HEK293 (cell line): ENCODE data around the gene KCNJ11.

Experiments
- CTCF ChIA-PET: fragments of 350-600 bp; formaldehyde crosslinking; extraction: SDS; loops from one replicate; lab custom pipeline; 2021; ENCODE audit warnings: antibody characterized with exemption; lab: Yijun Ruan, JAX
- POLR2A ChIA-PET: fragments of 300-600 bp; formaldehyde crosslinking; extraction: SDS; loops from one replicate; lab custom pipeline; 2020; ENCODE audit warnings: antibody characterized with exemption, inconsistent platforms; lab: Yijun Ruan, JAX
- H3K27ac ChIP-seq: fragments of 200-500 bp; sonication (Bioruptor generic); 2 replicates; pipeline ENCODE4 v1.5.1; 2014; ENCODE audit warnings: low read depth, low read length, control low read depth, inconsistent platforms; ENCODE audit errors: extremely low read depth
- H3K36me3 ChIP-seq, 2 experiments: fragments of 200-500 bp in 1 of 2; sonication (Bioruptor generic) in 1 of 2; 1 replicate in 1 of 2; 2 replicates in 1 of 2; pipeline ENCODE4 v1.5.1; 2014 to 2017; ENCODE audit warnings: inconsistent platforms in 2 of 2, low read length in 2 of 2; ENCODE audit not compliant: control insufficient read depth in 2 of 2, insufficient read depth in 1 of 2
- H3K4me1 ChIP-seq: fragments of 200-500 bp; sonication (Bioruptor generic); 2 replicates; pipeline ENCODE4 v1.5.1; 2014; ENCODE audit warnings: mild to moderate bottlenecking, low read length, inconsistent platforms; ENCODE audit not compliant: control insufficient read depth, insufficient read depth
- H3K4me3 ChIP-seq: 2 replicates; pipeline ENCODE4 v1.5.1; 2011; ENCODE audit warnings: low read depth, mild to moderate bottlenecking, control low read depth, low read length, moderate library complexity
- H3K9me3 ChIP-seq: fragments of 200-500 bp; sonication (Bioruptor generic); 2 replicates; pipeline ENCODE4 v1.5.1; 2014; ENCODE audit warnings: low read depth, low read length, inconsistent platforms; ENCODE audit not compliant: control insufficient read depth, insufficient read depth
- BCL11A ChIP-seq: fragments of 450-650 bp; formaldehyde crosslinking; IDR thresholded peaks from 2 replicates; pipeline ENCODE4 v1.5.1; 2016; ENCODE audit warnings: low read depth, missing biosample characterization, missing genetic modification characterization
- BCL11B ChIP-seq: fragments of 450-650 bp; formaldehyde crosslinking; IDR thresholded peaks from 2 replicates; pipeline ENCODE4 v1.5.1; 2016; ENCODE audit warnings: low read depth, missing biosample characterization, missing genetic modification characterization
- BCL6B ChIP-seq: fragments of 450-650 bp; formaldehyde crosslinking; IDR thresholded peaks from 2 replicates; pipeline ENCODE4 v1.5.1; 2017; ENCODE audit warnings: missing biosample characterization, missing genetic modification characterization
- GLIS2 ChIP-seq: fragments of 450-650 bp; formaldehyde crosslinking; IDR thresholded peaks from 2 replicates; pipeline ENCODE4 v1.5.1; 2016; ENCODE audit warnings: missing biosample characterization, missing genetic modification characterization
- HIC1 ChIP-seq: fragments of 450-650 bp; formaldehyde crosslinking; IDR thresholded peaks from 2 replicates; pipeline ENCODE4 v1.5.1; 2016; ENCODE audit warnings: missing biosample characterization, missing genetic modification characterization
- INSM2 ChIP-seq: fragments of 450-650 bp; formaldehyde crosslinking; IDR thresholded peaks from 2 replicates; pipeline ENCODE4 v1.5.1; 2016; ENCODE audit warnings: missing biosample characterization, missing genetic modification characterization
- KLF1 ChIP-seq: fragments of 450-650 bp; formaldehyde crosslinking; IDR thresholded peaks from 2 replicates; pipeline ENCODE4 v1.5.1; 2016; ENCODE audit warnings: missing biosample characterization, missing genetic modification characterization
- KLF7 ChIP-seq: fragments of 450-650 bp; formaldehyde crosslinking; IDR thresholded peaks from 2 replicates; pipeline ENCODE4 v1.5.1; 2016; ENCODE audit warnings: missing biosample characterization, missing genetic modification characterization, borderline replicate concordance
- RBAK ChIP-seq: fragments of 450-650 bp; formaldehyde crosslinking; IDR thresholded peaks from 2 replicates; pipeline ENCODE4 v1.5.1; 2016; ENCODE audit warnings: missing biosample characterization, missing genetic modification characterization
- REST ChIP-seq: fragments of 450-650 bp; formaldehyde crosslinking; IDR thresholded peaks from 2 replicates; pipeline ENCODE4 v1.5.1; 2016; ENCODE audit warnings: missing biosample characterization, missing genetic modification characterization
- SP3 ChIP-seq: fragments of 450-650 bp; formaldehyde crosslinking; IDR thresholded peaks from 2 replicates; pipeline ENCODE4 v1.5.1; 2016; ENCODE audit warnings: missing biosample characterization, missing genetic modification characterization
- TRIM28 ChIP-seq: IDR thresholded peaks from 2 replicates; pipeline ENCODE4 v1.6.1; 2011; ENCODE audit warnings: low read length, control low read depth, borderline replicate concordance
- ZFP3 ChIP-seq: fragments of 450-650 bp; formaldehyde crosslinking; IDR thresholded peaks from 2 replicates; pipeline ENCODE4 v1.5.1; 2016; ENCODE audit warnings: low read depth, missing biosample characterization, missing genetic modification characterization
- ZNF10 ChIP-seq: fragments of 450-650 bp; formaldehyde crosslinking; IDR thresholded peaks from 2 replicates; pipeline ENCODE4 v1.5.1; 2017; ENCODE audit warnings: missing biosample characterization, missing genetic modification characterization
- ZNF184 ChIP-seq: fragments of 450-650 bp; IDR thresholded peaks from 2 replicates; pipeline ENCODE4 v1.5.1; 2018; ENCODE audit warnings: missing biosample characterization, mild to moderate bottlenecking, missing genetic modification characterization
- ZNF214 ChIP-seq: fragments of 450-650 bp; formaldehyde crosslinking; IDR thresholded peaks from 2 replicates; pipeline ENCODE4 v1.5.1; 2017; ENCODE audit warnings: missing biosample characterization, mild to moderate bottlenecking, missing genetic modification characterization, borderline replicate concordance
- ZNF266 ChIP-seq: fragments of 450-650 bp; formaldehyde crosslinking; IDR thresholded peaks from 2 replicates; pipeline ENCODE4 v1.5.1; 2016; ENCODE audit warnings: missing biosample characterization, missing genetic modification characterization, low read depth
- ZNF398 ChIP-seq: fragments of 450-650 bp; formaldehyde crosslinking; IDR thresholded peaks from 2 replicates; pipeline ENCODE4 v1.5.1; 2017; ENCODE audit warnings: missing biosample characterization, missing genetic modification characterization
- ZNF423 ChIP-seq: fragments of 450-650 bp; formaldehyde crosslinking; IDR thresholded peaks from 2 replicates; pipeline ENCODE4 v1.5.1; 2016; ENCODE audit warnings: missing biosample characterization, missing genetic modification characterization
- ZNF660 ChIP-seq: fragments of 450-650 bp; IDR thresholded peaks from 2 replicates; pipeline ENCODE4 v1.5.1; 2018; ENCODE audit warnings: missing biosample characterization, mild to moderate bottlenecking, missing genetic modification characterization
- ZNF692 ChIP-seq: fragments of 450-650 bp; formaldehyde crosslinking; IDR thresholded peaks from 2 replicates; pipeline ENCODE4 v1.5.1; 2016; ENCODE audit warnings: missing biosample characterization, missing genetic modification characterization
- ZNF785 ChIP-seq: fragments of 450-650 bp; formaldehyde crosslinking; IDR thresholded peaks from 2 replicates; pipeline ENCODE4 v1.5.1; 2016; ENCODE audit warnings: missing biosample characterization, missing genetic modification characterization
- ZSCAN18 ChIP-seq: fragments of 450-650 bp; formaldehyde crosslinking; IDR thresholded peaks from 2 replicates; pipeline ENCODE4 v1.5.1; 2016; ENCODE audit warnings: missing biosample characterization, missing genetic modification characterization

KCNJ11 gene

GRCh38 chr11:17351510-17352176, 36.8 kb downstream of the KCNJ11 start, which contains the start of gene NCR3LG1 (continued):
- TF ChIP-seq ZFP3 (no peak), BCL6B (no peak), TRIM28 (no peak), KLF7 (tag by site-specific recombination) (no peak), HIC1 (tag by site-specific recombination) (peak; percentile 35; the same call in 1 of the 2 replicates), BCL11B (tag by site-specific recombination) (no peak)
- TF ChIP-seq, all 188 proteins: peak for 31

- H3K9me3 ChIP-seq, result no peaks in the 10 kb centered on the region
- ChIA-PET CTCF (no interaction called here), POLR2A (no interaction called here)
- H3K36me3 ChIP-seq, result no peaks in the 10 kb centered on the region
- no peaks in the 10 kb centered on the region for H3K4me1 ChIP-seq
- peak overlapping the region; percentile 46 for H3K4me3 ChIP-seq
- H3K27ac ChIP-seq, result no peak overlapping the region
- TF ChIP-seq ZNF423 (tag by site-specific recombination), result no peak
- TF ChIP-seq REST (tag by site-specific recombination), result no peak
- TF ChIP-seq ZNF398, result no peak
- TF ChIP-seq BCL11A (tag by site-specific recombination), result no peak
- TF ChIP-seq ZNF214 (tag by site-specific recombination), result no peak
- no peak for TF ChIP-seq ZNF266 (tag by site-specific recombination)
- TF ChIP-seq INSM2 (tag by site-specific recombination), result no peak
- TF ChIP-seq ZSCAN18 (tag by site-specific recombination), result no peak
- TF ChIP-seq ZNF10 (tag by site-specific recombination), result no peak
- no peak for TF ChIP-seq ZNF184 (tag by site-specific recombination)
- TF ChIP-seq ZNF785 (tag by site-specific recombination), result no peak
- TF ChIP-seq ZNF660 (tag by site-specific recombination), result no peak
- no peak for TF ChIP-seq RBAK (tag by site-specific recombination)
- TF ChIP-seq SP3 (tag by site-specific recombination), result no peak
- no peak for TF ChIP-seq KLF1 (tag by site-specific recombination)
- no peak for TF ChIP-seq ZNF692
- no peak for TF ChIP-seq GLIS2 (tag by site-specific recombination)
Measured at GRCh38 chr11:17351172-17351509, 37.3 kb downstream of the KCNJ11 start.
